H1 (cell line): ENCODE data around the gene ELMO1. TPM values are rescaled to one million over a fixed set of nuclear protein-coding genes. Genes with fewer than 3 reads are reported as not detected.
A peak's percentile ranks its signal among the peaks of the same experiment; 100 is the strongest.

Experiments used
- CHD7 ChIP-seq: fragments of 300-600 bp; sonication (generic); IDR thresholded peaks from 2 replicates; pipeline ENCODE4 v1.7.1; 2012; ENCODE audit warnings: low read length, moderate library complexity, mild to moderate bottlenecking, inconsistent platforms; ENCODE audit not compliant: insufficient replicate concordance
- FOSL1 ChIP-seq: IDR thresholded peaks from 2 replicates; pipeline ENCODE4 v1.6.1; 2011; ENCODE audit warnings: mild to moderate bottlenecking, low read depth, low read length, moderate library complexity; ENCODE audit not compliant: insufficient read depth
- JUND ChIP-seq: IDR thresholded peaks from 2 replicates; pipeline ENCODE4 v1.6.1; 2011; ENCODE audit warnings: mild to moderate bottlenecking, improper control_type of control experiment, low read length
- POLR2AphosphoS5 ChIP-seq: IDR thresholded peaks from 2 replicates; pipeline ENCODE4 v1.6.1; 2011; ENCODE audit warnings: low read depth, low read length
- RAD21 ChIP-seq, 2 experiments: IDR thresholded peaks in 1 of 2; conservative IDR thresholded peaks in 1 of 2; 2 replicates each; pipeline ENCODE4 v1.6.1; 2011; ENCODE audit warnings: low read depth in 2 of 2, low read length in 2 of 2, improper control_type of control experiment in 1 of 2, inconsistent platforms in 1 of 2, mild to moderate bottlenecking in 1 of 2, moderate library complexity in 1 of 2
- TEAD4 ChIP-seq: IDR thresholded peaks from 2 replicates; pipeline ENCODE4 v1.6.1; 2012; ENCODE audit warnings: low read depth, low read length, inconsistent platforms, mixed read lengths
- ZNF274 ChIP-seq: IDR thresholded peaks from 2 replicates; pipeline ENCODE4 v1.7.0; 2012; ENCODE audit warnings: low read length, borderline replicate concordance; ENCODE audit errors: extremely low read depth
- polyA plus RNA-seq, 7 experiments: library from polyadenylated mRNA; depleted of rRNA in 3 of 7; stranded (reverse) in 5 of 7; unstranded in 2 of 7; fragments of >200 nt in 5 of 7; fragments of 200-250 nt in 2 of 7; gene quantifications; 1 replicate in 5 of 7; 2 replicates in 1 of 7; 4 replicates in 1 of 7; pipeline versions ENCODE4 v1.2.1 to v1.2.3, GENCODE V29; 2011 to 2013; ENCODE audit warnings: missing spikeins in 2 of 7, mixed read lengths in 2 of 7
- total RNA-seq: library from RNA; stranded (reverse); fragmentation: NEBNext Ultra II Directional; extraction: Animal tissue kit (Norgen Biotek cat#: 25700); gene quantifications from 2 replicates; pipeline ENCODE4 v1.2.1, GENCODE V29; 2021
- TF ChIP-seq, protein P1 (sequence below): IDR thresholded peaks from 2 replicates; pipeline ENCODE4 v1.6.1; 2012; ENCODE audit warnings: low read length, inconsistent platforms

Gene ELMO1
- total and polyA plus RNA-seq, 2 of the 8 experiments (the other 6 are each of a cell fraction or from before 2014, with no cell fraction given): 18.4 to 21.0 TPM

GRCh38 chr7:36967387-36967786, 481.3 kb downstream of the ELMO1 start (continued):
- TF ChIP-seq CHD7 (no peak), RAD21 (IDR thresholded peaks at IDR 0.05 in 1 of 2, conservative IDR thresholded peaks at IDR 0.05 in 1 of 2; ENCODE audit: low read depth in 2 of 2, low read length in 2 of 2) (peak; percentile 83 to 89), ZNF274 (no peak), POLR2AphosphoS5 (no peak), TEAD4 (no peak), JUND (no peak), FOSL1 (no peak)
- TF ChIP-seq, protein P1, sequence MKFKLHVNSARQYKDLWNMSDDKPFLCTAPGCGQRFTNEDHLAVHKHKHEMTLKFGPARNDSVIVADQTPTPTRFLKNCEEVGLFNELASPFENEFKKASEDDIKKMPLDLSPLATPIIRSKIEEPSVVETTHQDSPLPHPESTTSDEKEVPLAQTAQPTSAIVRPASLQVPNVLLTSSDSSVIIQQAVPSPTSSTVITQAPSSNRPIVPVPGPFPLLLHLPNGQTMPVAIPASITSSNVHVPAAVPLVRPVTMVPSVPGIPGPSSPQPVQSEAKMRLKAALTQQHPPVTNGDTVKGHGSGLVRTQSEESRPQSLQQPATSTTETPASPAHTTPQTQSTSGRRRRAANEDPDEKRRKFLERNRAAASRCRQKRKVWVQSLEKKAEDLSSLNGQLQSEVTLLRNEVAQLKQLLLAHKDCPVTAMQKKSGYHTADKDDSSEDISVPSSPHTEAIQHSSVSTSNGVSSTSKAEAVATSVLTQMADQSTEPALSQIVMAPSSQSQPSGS: no peak
